C4-2B (cell line): Measurements from ENCODE around the gene SPG21.

ENCODE experiments used
- H3K27ac ChIP-seq: fragments of 450-650 bp; 2 replicates; pipeline ENCODE4 v1.5.1; 2017
- ZFX ChIP-seq: fragments of 450-650 bp; IDR thresholded peaks from 2 replicates; pipeline ENCODE4 v1.6.1; 2017
- TF ChIP-seq, protein P1 (sequence below): fragments of 450-650 bp; conservative IDR thresholded peaks from 2 replicates; pipeline ENCODE4 v1.5.1; 2017; ENCODE audit warnings: mild to moderate bottlenecking

The SPG21 gene

DNA sequence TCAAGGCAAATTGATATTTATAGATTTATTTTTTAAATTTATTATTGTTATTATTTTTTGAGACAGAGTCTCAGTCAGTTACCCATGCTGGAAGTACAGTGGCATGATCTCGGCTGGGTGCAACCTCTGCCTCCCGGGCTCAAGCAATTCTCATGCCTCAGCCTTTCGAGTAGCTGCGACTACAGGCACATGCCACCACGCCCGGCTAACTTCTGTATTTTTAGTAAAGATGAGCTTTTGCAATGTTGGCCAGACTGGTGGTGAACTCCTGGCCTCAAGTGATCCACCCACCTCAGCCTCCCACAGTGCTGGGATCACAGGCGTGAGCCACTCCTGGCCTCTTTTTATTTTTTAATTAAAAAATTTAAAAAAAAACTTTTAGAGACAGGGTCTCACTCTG, 19.0 kb downstream of the SPG21 start:
- TF ChIP-seq, protein P1, sequence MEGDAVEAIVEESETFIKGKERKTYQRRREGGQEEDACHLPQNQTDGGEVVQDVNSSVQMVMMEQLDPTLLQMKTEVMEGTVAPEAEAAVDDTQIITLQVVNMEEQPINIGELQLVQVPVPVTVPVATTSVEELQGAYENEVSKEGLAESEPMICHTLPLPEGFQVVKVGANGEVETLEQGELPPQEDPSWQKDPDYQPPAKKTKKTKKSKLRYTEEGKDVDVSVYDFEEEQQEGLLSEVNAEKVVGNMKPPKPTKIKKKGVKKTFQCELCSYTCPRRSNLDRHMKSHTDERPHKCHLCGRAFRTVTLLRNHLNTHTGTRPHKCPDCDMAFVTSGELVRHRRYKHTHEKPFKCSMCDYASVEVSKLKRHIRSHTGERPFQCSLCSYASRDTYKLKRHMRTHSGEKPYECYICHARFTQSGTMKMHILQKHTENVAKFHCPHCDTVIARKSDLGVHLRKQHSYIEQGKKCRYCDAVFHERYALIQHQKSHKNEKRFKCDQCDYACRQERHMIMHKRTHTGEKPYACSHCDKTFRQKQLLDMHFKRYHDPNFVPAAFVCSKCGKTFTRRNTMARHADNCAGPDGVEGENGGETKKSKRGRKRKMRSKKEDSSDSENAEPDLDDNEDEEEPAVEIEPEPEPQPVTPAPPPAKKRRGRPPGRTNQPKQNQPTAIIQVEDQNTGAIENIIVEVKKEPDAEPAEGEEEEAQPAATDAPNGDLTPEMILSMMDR: no peak
- TF ChIP-seq ZFX: no peak
- H3K27ac ChIP-seq: no peak overlapping the region

DNA sequence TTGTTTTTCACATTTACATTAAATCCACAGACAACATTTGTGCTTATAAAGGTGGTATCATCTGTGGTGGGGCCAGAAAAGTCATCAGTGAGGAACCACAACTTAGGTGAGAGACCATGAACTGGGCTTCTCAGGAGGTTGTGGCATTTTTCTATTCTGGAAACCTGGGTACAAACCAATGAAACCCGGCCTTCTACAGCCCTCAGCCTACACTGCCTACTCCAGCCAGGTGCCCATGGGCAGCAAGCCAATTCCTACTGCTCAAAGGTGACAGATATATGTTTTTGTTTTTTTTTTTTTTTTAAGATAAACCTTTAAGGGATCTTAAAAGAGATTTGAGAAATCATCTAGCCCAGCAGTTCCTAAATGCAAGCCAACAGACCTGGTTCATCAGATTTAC, 20.3 kb downstream of the SPG21 start:
- TF ChIP-seq ZFX: no peak
- TF ChIP-seq, protein P1: no peak
- no peak overlapping the region for H3K27ac ChIP-seq

DNA sequence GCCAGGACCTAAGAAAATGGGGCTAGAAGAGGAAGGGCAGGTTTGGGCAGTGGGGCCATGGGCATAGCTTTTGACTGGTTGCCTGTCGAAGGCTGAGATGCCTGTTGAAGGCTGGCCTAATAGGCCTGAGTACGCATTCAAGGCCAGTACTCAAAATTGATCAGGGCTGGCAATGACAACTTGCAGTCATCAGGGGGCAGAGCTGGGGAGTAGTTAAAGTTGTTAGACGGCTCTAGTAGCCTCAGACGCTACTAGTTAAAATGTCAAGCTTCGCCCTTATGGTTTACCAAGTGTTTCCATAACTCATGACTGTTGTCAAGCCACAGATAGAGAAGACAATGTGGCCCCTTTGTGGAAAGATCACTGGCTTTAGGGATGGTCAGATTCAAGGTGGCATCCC, 28.7 kb downstream of the SPG21 start:
- TF ChIP-seq ZFX: no peak
- TF ChIP-seq, protein P1: no peak
- H3K27ac ChIP-seq: no peak overlapping the region

DNA sequence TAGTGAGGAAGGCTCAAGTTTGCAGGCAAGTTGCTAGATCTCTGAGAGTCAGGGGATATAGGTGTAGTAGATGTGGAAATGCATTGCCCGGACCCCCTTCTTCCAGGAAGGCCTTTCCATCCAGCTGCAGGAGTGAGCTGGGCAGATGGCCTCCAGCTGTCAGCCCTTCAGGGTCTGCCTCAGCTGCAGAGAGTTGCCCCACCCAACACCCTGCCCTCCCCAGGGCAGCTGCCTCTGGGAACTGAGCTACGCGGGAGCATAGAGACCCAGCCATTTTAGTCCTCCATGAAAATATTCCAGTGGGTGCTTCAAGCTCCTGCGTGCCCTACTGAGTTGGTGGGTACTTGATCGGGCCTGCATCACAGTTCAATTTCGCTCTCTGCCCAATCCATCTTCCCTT, 29.6 kb downstream of the SPG21 start:
- H3K27ac ChIP-seq: no peak overlapping the region
- no peak for TF ChIP-seq ZFX
- TF ChIP-seq, protein P1: no peak

DNA sequence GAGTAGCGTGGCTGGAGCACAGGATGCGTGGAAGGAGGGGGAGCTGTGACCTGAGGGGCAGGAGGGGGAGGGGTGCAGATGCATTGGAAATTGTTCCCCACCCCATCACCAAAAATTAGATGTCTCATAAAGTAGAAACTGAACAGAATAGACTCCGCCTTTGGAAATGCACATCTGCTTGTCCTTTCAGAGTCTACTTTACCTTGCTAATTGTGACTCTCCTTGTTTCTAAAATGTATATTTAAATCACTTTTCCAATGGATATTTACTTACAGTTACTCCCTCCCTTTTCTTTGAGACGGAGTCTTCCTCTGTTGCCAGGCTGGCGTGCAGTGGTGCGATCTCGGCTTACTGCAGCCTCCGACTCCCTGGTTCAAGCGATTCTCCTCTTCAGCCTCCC, 30.6 kb downstream of the SPG21 start:
- no peak for TF ChIP-seq ZFX
- TF ChIP-seq, protein P1: no peak

DNA sequence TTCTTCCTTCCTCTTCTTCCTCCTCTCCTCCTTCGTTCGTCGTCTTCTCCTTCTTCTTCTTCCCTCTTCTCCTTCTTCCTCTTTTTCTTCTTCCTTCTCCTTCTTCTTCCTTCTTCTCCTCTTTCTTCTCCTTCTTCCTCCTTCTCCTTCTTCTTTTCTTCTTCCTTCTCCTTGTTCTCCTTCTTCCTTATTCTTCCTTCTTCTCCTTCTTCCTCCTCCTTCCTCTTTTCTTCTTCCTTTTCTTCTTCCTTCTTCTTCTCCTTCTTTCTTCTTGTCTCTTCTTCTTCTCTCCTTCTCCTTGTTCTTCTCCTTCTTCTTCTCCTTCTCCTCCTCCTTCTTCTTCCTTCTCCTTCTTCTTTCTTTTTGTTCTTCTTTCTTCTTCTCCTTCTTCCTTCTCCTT, 35.3 kb downstream of the SPG21 start:
- TF ChIP-seq, protein P1: no peak
- no peak for TF ChIP-seq ZFX
- H3K27ac ChIP-seq: no peak overlapping the region

More for the DNA sequence above, 30.6 kb downstream of the SPG21 start:
- no peak overlapping the region for H3K27ac ChIP-seq

DNA sequence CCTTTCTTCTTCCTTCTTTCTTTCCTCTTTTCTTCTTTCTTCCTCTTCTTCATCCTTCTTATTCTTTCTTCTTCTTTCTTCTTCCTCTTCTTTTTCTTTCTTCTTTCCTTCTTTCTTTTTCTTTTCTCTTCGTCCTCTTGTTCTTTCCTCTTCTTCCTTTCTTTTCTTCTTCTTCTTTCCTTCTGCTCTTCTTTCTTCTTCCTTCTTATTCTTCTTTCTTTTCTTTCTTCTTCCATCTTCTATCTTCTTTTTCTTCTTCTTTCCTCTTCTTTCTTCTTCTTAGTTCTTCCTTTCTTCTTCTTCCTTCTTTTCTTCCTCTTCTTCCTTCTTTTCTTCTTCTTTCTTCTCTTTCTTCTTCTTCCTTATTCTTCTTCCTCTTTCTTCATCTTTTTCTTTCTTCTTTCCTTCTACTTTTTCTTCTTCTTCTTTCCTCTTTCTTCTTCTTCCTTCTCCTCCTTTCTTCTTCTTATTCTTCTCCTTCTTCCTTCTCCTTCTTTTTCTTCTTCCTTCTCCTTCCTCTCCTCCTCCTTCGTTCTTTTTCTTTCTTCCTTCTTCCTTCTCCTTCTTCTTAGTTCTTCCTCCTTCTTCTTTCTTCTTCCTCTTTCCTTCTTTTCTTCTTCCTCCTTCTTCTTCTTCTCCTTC, 37.8 kb downstream of the SPG21 start:
- TF ChIP-seq, protein P1: no peak
- TF ChIP-seq ZFX: no peak
- H3K27ac ChIP-seq: no peak overlapping the region
